SH-SY5Y (cell line): ENCODE data around the gene NUP98.

Experiments
- GATA2 ChIP-seq: IDR thresholded peaks from 2 replicates; pipeline ENCODE4 v1.6.1; 2011; ENCODE audit warnings: mild to moderate bottlenecking, low read depth, low read length
- GATA3 ChIP-seq: IDR thresholded peaks from 2 replicates; pipeline ENCODE4 v1.6.1; 2011; ENCODE audit warnings: low read depth, mild to moderate bottlenecking, low read length, moderate library complexity

DNA sequence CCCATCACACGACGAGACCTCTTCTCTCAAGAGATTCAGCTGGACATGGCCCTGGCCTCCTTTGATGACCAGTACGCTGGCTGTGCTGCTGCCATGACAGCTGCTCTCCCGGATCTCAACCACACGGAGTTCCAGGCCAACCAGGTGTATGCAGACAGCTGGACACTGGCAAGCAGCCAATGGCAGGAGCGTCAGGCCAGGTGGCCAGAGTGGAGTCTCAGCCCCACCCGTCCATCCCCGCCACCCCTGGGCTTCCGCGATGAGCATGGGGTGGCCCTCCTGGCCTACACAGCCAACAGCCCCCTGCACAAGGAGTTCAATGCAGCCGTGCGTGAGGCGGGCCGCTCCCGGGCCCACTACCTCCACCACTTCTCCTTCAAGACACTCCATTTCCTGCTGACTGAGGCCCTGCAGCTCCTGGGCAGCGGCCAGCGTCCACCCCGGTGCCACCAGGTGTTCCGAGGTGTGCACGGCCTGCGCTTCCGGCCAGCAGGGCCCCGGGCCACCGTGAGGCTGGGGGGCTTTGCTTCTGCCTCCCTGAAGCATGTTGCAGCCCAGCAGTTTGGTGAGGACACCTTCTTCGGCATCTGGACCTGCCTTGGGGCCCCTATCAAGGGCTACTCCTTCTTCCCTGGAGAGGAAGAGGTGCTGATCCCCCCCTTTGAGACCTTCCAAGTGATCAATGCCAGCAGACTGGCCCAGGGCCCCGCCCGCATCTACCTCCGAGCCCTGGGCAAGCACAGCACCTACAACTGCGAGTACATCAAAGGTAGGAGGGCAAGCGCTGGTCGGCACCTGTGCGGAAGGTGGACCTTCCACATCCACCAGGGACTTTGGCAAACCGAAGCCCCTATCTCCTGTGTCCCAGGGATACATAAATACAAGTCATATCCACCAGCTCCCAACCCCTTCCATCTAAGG is 137.5 kb downstream of the NUP98 start:
- TF ChIP-seq GATA3 (no peak), GATA2 (no peak)
